ENCODE results near the gene ALDH1A3.

ALDH1A3 gene

DNA sequence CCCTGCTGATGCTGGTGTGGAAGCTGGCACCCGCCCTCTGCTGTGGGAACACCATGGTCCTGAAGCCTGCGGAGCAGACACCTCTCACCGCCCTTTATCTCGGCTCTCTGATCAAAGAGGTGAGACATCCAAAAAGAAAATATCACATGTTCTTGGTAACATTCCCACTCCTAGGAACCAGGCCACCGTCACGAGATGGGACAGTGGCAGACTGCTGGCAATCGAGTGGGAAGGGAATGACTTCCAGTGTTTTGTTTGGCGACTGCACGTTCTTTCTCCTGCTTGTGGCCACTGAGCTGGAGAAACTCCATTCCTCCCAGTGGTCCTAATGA is 14.3 kb downstream of the ALDH1A3 start:
- Mint-ChIP-seq H3K4me1 (peaks cover 12% of the 10 kb centered on the region), H3K36me3 (ENCODE audit: low read depth) (no peaks in the 10 kb centered on the region)
- TF ChIP-seq, protein P1, sequence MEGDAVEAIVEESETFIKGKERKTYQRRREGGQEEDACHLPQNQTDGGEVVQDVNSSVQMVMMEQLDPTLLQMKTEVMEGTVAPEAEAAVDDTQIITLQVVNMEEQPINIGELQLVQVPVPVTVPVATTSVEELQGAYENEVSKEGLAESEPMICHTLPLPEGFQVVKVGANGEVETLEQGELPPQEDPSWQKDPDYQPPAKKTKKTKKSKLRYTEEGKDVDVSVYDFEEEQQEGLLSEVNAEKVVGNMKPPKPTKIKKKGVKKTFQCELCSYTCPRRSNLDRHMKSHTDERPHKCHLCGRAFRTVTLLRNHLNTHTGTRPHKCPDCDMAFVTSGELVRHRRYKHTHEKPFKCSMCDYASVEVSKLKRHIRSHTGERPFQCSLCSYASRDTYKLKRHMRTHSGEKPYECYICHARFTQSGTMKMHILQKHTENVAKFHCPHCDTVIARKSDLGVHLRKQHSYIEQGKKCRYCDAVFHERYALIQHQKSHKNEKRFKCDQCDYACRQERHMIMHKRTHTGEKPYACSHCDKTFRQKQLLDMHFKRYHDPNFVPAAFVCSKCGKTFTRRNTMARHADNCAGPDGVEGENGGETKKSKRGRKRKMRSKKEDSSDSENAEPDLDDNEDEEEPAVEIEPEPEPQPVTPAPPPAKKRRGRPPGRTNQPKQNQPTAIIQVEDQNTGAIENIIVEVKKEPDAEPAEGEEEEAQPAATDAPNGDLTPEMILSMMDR (IDR thresholded peaks at IDR 0.05; ENCODE audit: unreplicated experiment in 3 of 3): no peak

DNA sequence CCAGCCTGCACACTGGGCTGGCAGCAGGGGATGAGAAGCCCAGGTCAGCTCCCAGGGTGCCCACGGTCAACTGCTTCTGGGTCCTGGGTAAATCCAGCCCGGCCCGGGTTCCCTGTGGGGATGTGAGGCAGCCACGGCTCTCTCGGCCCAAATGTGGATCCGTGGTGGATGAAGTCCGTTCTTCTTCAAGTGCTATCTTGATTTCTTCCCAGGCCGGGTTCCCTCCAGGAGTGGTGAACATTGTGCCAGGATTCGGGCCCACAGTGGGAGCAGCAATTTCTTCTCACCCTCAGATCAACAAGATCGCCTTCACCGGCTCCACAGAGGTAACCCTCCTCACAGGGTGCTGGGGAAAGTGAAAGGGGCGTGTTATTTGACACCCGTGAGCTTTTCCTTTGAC is 16.1 kb downstream of the ALDH1A3 start:
- no peaks in the 10 kb centered on the region for H3K9me3 Mint-ChIP-seq
- H3K4me3 Mint-ChIP-seq: no peak overlapping the region
- peaks cover 12% of the 10 kb centered on the region for H3K4me1 Mint-ChIP-seq
- H3K27me3 Mint-ChIP-seq (ENCODE audit: low read depth): peaks cover 57% of the 10 kb centered on the region
- H3K36me3 Mint-ChIP-seq (ENCODE audit: low read depth): no peaks in the 10 kb centered on the region
- TF ChIP-seq, protein P1 (IDR thresholded peaks at IDR 0.05; ENCODE audit: unreplicated experiment in 3 of 3): no peak
- no peak overlapping the region for H3K27ac Mint-ChIP-seq

More for the DNA sequence above, 14.3 kb downstream of the ALDH1A3 start:
- Mint-ChIP-seq H3K27ac (no peak overlapping the region), H3K9me3 (no peaks in the 10 kb centered on the region), H3K4me3 (no peak overlapping the region), H3K27me3 (ENCODE audit: low read depth) (peaks cover 61% of the 10 kb centered on the region)

DNA sequence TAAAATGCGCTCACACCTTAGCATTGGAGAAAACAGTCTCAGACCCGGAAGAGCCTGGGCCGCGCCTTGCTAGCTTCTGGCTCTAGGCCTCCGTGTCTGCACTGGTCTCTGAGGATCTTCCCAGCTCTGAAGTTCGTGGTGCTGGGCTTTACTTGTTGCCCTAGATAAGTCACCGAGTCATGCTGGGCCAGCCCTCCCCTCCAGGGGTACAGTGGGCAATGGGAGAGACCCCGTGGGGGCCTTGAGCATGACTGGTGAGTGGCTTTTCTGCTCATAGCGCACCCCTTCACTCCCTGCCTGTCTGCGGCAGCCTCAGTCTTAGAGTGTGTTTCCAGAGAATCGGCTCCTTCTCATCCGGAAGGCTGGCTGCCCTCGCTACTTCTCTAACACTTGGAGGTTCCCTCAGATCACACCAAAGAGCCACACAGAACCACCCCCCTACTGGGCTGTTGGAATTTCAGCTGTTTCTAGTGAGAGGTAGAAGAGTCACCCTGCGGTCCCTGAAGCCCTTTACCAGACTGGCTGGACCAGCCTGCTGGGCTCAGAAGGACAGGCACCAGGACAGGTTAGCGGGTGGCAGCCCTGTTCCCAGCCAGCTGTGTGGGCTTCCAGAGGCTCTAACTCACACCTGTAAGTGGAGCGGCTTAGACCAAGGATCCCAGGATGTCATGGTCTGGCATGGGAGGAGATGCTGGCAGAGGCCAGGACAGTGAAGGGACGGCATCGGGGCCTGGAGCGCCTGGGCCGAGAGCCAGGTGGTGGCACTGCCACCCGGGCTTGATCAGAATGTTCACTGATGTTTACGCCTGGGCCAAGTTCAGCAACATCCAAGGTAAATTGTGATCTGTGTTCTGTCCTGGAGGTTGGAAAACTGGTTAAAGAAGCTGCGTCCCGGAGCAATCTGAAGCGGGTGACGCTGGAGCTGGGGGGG is 17.9 kb downstream of the ALDH1A3 start:
- H3K27ac Mint-ChIP-seq: no peak overlapping the region
- H3K4me3 Mint-ChIP-seq: no peak overlapping the region
- H3K27me3 Mint-ChIP-seq (ENCODE audit: low read depth): peaks cover 49% of the 10 kb centered on the region
- no peaks in the 10 kb centered on the region for H3K9me3 Mint-ChIP-seq
- peaks cover 26% of the 10 kb centered on the region for H3K4me1 Mint-ChIP-seq
- TF ChIP-seq, protein P1 (IDR thresholded peaks at IDR 0.05; ENCODE audit: unreplicated experiment in 3 of 3): no peak
- H3K36me3 Mint-ChIP-seq (ENCODE audit: low read depth): no peaks in the 10 kb centered on the region

DNA sequence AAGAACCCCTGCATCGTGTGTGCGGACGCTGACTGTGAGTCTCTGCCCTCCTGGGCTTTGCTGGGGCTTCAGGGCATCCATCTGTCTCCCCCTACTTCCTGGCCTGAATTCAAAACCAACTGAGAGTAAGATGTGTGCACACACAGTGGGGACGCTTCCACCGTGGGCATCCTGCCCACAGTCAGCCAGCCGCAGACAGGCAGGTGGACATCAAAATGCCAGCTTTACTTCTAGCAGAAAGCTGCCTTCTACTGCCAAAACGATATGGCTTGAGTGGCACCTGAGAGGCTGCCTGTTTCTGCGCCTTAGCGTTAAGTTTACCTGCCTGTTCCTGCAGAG is 18.5 kb downstream of the ALDH1A3 start:
- Mint-ChIP-seq H3K4me3 (no peak overlapping the region), H3K9me3 (no peaks in the 10 kb centered on the region), H3K36me3 (ENCODE audit: low read depth) (no peaks in the 10 kb centered on the region), H3K27me3 (ENCODE audit: low read depth) (peaks cover 44% of the 10 kb centered on the region), H3K4me1 (peaks cover 32% of the 10 kb centered on the region), H3K27ac (no peak overlapping the region)
- TF ChIP-seq, protein P1 (IDR thresholded peaks at IDR 0.05; ENCODE audit: unreplicated experiment in 3 of 3): no peak

DNA sequence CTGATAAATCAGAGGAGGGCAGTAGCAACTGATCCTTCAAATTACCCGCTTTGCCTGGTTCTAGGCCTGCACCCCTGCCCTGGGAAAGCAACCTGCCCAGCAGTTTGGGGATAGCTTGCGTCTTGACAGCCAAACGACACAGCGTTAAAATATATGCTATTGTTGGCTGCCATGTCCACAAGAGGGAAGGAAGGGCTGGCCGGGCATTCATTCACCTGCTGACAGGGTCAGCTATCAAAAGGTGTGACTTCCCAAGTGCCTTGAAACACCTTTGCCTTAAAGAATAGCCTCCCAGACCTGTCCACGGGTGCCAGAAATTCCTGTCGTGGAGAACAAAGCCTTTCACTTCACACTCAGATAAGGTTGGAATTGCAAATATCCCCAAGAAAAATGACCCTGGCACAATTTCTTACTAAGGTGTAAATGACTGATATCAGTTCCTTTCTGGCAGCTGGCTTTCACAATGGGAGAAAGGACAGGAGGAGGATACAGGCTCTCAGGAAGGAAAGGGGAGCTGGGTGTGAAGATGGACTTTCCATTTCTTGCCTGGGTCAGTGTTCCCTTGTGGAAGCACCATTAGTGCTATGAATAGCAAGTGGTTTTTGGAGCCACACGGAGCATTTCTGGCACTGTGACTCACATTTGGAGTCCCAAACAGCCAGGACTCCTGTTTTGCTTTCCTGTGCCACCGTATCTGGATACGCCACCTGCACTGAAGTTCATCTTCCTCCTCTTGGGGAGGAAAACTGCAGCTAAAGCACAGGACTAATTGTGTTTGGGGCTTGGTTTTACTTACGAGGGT is 19.2 kb downstream of the ALDH1A3 start:
- Mint-ChIP-seq H3K4me3 (no peak overlapping the region), H3K36me3 (ENCODE audit: low read depth) (no peaks in the 10 kb centered on the region), H3K27ac (no peak overlapping the region), H3K4me1 (peaks cover 39% of the 10 kb centered on the region), H3K9me3 (no peaks in the 10 kb centered on the region), H3K27me3 (ENCODE audit: low read depth) (peaks cover 37% of the 10 kb centered on the region)
- TF ChIP-seq, protein P1 (IDR thresholded peaks at IDR 0.05; ENCODE audit: unreplicated experiment in 3 of 3): no peak

All from nephron (organoid).